GM12878 (cell line): ENCODE measurements around the gene RGL1.

Experiments
- CEBPB ChIP-seq, 2 experiments: fragments of 150-350 bp in 1 of 2; IDR thresholded peaks; 2 replicates each; pipeline ENCODE4 v1.6.1; 2012 to 2014; ENCODE audit warnings: low read depth in 2 of 2, low read length in 2 of 2, borderline replicate concordance in 1 of 2, inconsistent platforms in 1 of 2
- GABPA ChIP-seq: IDR thresholded peaks from 2 replicates; pipeline ENCODE4 v1.6.1; 2014; ENCODE audit warnings: antibody characterized with exemption, low read depth, mild to moderate bottlenecking, inconsistent platforms
- IKZF1 ChIP-seq: fragments of 450-650 bp; conservative IDR thresholded peaks from 2 replicates; pipeline ENCODE4 v1.6.1; 2017; ENCODE audit warnings: antibody characterized with exemption, mild to moderate bottlenecking
- MEF2A ChIP-seq: IDR thresholded peaks from 2 replicates; pipeline ENCODE4 v1.6.1; 2011; ENCODE audit warnings: low read depth, mild to moderate bottlenecking, low read length, moderate library complexity; ENCODE audit not compliant: insufficient read depth
- POLR2AphosphoS5 ChIP-seq: IDR thresholded peaks from 2 replicates; pipeline ENCODE4 v1.6.1; 2011; ENCODE audit warnings: mild to moderate bottlenecking, low read length, inconsistent platforms
- POU2F2 ChIP-seq: IDR thresholded peaks from 3 replicates; pipeline ENCODE4 v1.6.1; 2011; ENCODE audit warnings: low read depth, mild to moderate bottlenecking, low read length, borderline replicate concordance
- RAD21 ChIP-seq: IDR thresholded peaks from 2 replicates; pipeline ENCODE4 v1.6.1; 2011; ENCODE audit warnings: mild to moderate bottlenecking, low read depth, low read length, moderate library complexity; ENCODE audit not compliant: insufficient read depth
- RCOR1 ChIP-seq: conservative IDR thresholded peaks from 2 replicates; pipeline ENCODE4 v1.6.1; 2012; ENCODE audit warnings: low read depth, low read length, improper control_type of control experiment
- RELA ChIP-seq: fragments of 450-650 bp; IDR thresholded peaks from 2 replicates; pipeline ENCODE4 v1.8.0; 2014; ENCODE audit warnings: borderline replicate concordance; ENCODE audit not compliant: partially characterized antibody
- SP1 ChIP-seq: IDR thresholded peaks from one replicate; pipeline ENCODE4 v1.6.1; 2011; ENCODE audit warnings: low read depth, low read length
- SPI1 ChIP-seq: IDR thresholded peaks from 2 replicates; pipeline ENCODE4 v1.6.1; 2011; ENCODE audit warnings: low read depth, mild to moderate bottlenecking, low read length, moderate library complexity, borderline replicate concordance; ENCODE audit not compliant: insufficient read depth
- TAF1 ChIP-seq: IDR thresholded peaks from 2 replicates; pipeline ENCODE4 v1.6.1; 2011; ENCODE audit warnings: mild to moderate bottlenecking, low read depth, low read length, borderline replicate concordance
- TF ChIP-seq, protein P1 (sequence below): IDR thresholded peaks from 2 replicates; pipeline ENCODE4 v1.6.1; 2011; ENCODE audit warnings: low read depth, low read length, improper control_type of control experiment, borderline replicate concordance
- TF ChIP-seq, protein P2 (sequence below): fragments of 450-650 bp; IDR thresholded peaks from 2 replicates; pipeline ENCODE4 v1.6.1; 2018; ENCODE audit warnings: borderline replicate concordance, mild to moderate bottlenecking; ENCODE audit not compliant: partially characterized antibody

DNA sequence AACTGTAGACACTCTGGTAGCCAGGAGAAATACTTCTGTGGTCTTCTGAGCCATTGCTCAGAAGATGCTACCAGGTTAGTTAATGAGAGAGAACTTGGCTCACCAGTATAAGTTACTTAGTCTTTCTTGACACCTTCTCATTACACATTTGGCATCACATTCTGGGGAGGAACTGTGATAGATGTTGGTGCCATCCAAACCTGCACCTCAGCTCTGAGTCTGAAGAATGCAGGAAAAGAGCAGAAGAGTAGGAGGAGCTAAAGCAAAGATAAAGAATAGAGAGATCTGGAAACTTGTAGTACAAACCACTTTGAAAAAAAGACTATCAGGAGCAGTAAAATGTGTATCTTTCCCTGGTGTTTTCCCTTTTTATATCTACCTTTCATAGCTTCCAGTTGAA is 58.9 kb downstream of the RGL1 start:
- TF ChIP-seq RCOR1 (no peak), CEBPB (IDR thresholded peaks at IDR 0.05; ENCODE audit: borderline replicate concordance in 1 of 2, low read depth in 2 of 2, low read length in 2 of 2) (no peak), MEF2A (no peak), TAF1 (no peak), IKZF1 (no peak), SP1 (no peak), RELA (no peak), POLR2AphosphoS5 (no peak), RAD21 (no peak), SPI1 (no peak), GABPA (no peak), POU2F2 (no peak)
- TF ChIP-seq, protein P1, sequence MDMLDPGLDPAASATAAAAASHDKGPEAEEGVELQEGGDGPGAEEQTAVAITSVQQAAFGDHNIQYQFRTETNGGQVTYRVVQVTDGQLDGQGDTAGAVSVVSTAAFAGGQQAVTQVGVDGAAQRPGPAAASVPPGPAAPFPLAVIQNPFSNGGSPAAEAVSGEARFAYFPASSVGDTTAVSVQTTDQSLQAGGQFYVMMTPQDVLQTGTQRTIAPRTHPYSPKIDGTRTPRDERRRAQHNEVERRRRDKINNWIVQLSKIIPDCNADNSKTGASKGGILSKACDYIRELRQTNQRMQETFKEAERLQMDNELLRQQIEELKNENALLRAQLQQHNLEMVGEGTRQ = no peak
- TF ChIP-seq, protein P2, sequence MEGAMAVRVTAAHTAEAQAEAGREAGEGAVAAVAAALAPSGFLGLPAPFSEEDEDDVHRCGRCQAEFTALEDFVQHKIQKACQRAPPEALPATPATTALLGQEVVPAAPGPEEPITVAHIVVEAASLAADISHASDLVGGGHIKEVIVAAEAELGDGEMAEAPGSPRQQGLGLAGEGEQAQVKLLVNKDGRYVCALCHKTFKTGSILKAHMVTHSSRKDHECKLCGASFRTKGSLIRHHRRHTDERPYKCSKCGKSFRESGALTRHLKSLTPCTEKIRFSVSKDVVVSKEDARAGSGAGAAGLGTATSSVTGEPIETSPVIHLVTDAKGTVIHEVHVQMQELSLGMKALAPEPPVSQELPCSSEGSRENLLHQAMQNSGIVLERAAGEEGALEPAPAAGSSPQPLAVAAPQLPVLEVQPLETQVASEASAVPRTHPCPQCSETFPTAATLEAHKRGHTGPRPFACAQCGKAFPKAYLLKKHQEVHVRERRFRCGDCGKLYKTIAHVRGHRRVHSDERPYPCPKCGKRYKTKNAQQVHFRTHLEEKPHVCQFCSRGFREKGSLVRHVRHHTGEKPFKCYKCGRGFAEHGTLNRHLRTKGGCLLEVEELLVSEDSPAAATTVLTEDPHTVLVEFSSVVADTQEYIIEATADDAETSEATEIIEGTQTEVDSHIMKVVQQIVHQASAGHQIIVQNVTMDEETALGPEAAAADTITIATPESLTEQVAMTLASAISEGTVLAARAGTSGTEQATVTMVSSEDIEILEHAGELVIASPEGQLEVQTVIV = no peak
